Osteoblast (primary cell): Measurements from ENCODE around the gene ABI3BP. TPM values are rescaled to one million over a fixed set of nuclear protein-coding genes. Genes with fewer than 3 reads are reported as not detected.
"Not testable (repeated sequence)": the region's sequence is repeated elsewhere in the genome, so short reads cannot be mapped to it uniquely, and the experiment has no call there.

Experiments
- DNase-seq: peaks from one replicate; pipeline ENCODE4 v3.0.0; 2011; ENCODE audit warnings: low spot score, mixed read lengths; ENCODE audit not compliant: insufficient read length; ENCODE audit errors: missing footprints
- H2AFZ ChIP-seq: 2 replicates; pipeline ENCODE4 v1.6.0; 2011; ENCODE audit warnings: mild to moderate bottlenecking, low read length
- H3K27ac ChIP-seq: 2 replicates; pipeline ENCODE4 v1.5.1; 2011; ENCODE audit warnings: mild to moderate bottlenecking, low read depth, low read length, moderate library complexity
- H3K27me3 ChIP-seq: 2 replicates; pipeline ENCODE4 v1.6.0; 2012; ENCODE audit warnings: mild to moderate bottlenecking, control low read depth, inconsistent platforms, low read length, moderate library complexity; ENCODE audit not compliant: insufficient read depth
- H3K36me3 ChIP-seq: 2 replicates; pipeline ENCODE4 v1.5.1; 2011; ENCODE audit warnings: mild to moderate bottlenecking, low read length, control low read depth, moderate library complexity; ENCODE audit not compliant: insufficient read depth
- H3K4me1 ChIP-seq: 2 replicates; pipeline ENCODE4 v1.5.1; 2011; ENCODE audit warnings: mild to moderate bottlenecking, low read length, control low read depth, moderate library complexity; ENCODE audit not compliant: insufficient read depth
- H3K4me2 ChIP-seq: 2 replicates; pipeline ENCODE4 v1.6.0; 2011; ENCODE audit warnings: mild to moderate bottlenecking, low read length; ENCODE audit not compliant: insufficient read depth
- H3K4me3 ChIP-seq: fragments of 200-600 bp; sonication (generic); 3 replicates; pipeline ENCODE4 v1.5.1; 2012; ENCODE audit warnings: mild to moderate bottlenecking, low read length, inconsistent platforms; ENCODE audit not compliant: insufficient read depth
- H3K79me2 ChIP-seq: 2 replicates; pipeline ENCODE4 v1.6.0; 2012; ENCODE audit warnings: mild to moderate bottlenecking, low read length, control low read depth, inconsistent platforms; ENCODE audit not compliant: insufficient read depth
- H3K9me3 ChIP-seq: 2 replicates; pipeline ENCODE4 v1.5.1; 2011; ENCODE audit warnings: low read depth, low read length, control low read depth
- H4K20me1 ChIP-seq: 2 replicates; pipeline ENCODE4 v1.6.0; 2012; ENCODE audit warnings: mild to moderate bottlenecking, low read length, control low read depth; ENCODE audit not compliant: insufficient read depth
- total RNA-seq: library from RNA; depleted of rRNA; stranded (reverse); fragments of >200 nt; gene quantifications from 2 replicates; pipeline ENCODE4 v1.2.3, GENCODE V29; 2012
- TF ChIP-seq, protein P1 (sequence below): IDR thresholded peaks from 2 replicates; pipeline ENCODE4 v1.5.1; 2011; ENCODE audit warnings: mild to moderate bottlenecking, low read depth, low read length, moderate library complexity; ENCODE audit errors: extremely low read depth

Gene ABI3BP
- total RNA-seq, 1 donor, result 130 TPM

DNA sequence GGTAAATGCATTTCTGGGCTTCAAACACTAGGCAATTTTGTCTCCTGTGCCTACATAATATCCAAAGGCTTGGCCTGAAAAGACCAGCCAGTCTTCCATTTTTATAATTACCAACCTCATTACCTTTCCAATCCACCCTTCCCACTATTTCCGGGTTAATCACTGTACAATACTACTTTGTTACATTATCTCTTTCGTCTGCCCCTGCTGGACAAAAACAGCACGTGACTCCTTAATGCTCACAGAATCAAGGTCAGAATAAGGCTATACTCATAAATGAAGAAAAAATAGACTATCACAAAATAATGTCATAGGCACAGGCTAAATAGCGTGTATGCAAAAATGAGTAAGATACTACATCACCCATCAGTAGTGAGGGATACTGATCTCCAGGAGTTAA lies 40.1 kb downstream of the ABI3BP start:
- Histone ChIP-seq H3K79me2 (peaks cover 60% of the 10 kb centered on the region), H3K27ac (peak overlapping the region; percentile 93), H3K4me1 (peaks cover 38% of the 10 kb centered on the region), H2AFZ (no peak overlapping the region), H4K20me1 (no peaks in the 10 kb centered on the region), H3K4me3 (no peak overlapping the region), H3K9me3 (no peaks in the 10 kb centered on the region), H3K4me2 (no peak overlapping the region), H3K27me3 (no peaks in the 10 kb centered on the region), H3K36me3 (no peaks in the 10 kb centered on the region)
- TF ChIP-seq, protein P1, sequence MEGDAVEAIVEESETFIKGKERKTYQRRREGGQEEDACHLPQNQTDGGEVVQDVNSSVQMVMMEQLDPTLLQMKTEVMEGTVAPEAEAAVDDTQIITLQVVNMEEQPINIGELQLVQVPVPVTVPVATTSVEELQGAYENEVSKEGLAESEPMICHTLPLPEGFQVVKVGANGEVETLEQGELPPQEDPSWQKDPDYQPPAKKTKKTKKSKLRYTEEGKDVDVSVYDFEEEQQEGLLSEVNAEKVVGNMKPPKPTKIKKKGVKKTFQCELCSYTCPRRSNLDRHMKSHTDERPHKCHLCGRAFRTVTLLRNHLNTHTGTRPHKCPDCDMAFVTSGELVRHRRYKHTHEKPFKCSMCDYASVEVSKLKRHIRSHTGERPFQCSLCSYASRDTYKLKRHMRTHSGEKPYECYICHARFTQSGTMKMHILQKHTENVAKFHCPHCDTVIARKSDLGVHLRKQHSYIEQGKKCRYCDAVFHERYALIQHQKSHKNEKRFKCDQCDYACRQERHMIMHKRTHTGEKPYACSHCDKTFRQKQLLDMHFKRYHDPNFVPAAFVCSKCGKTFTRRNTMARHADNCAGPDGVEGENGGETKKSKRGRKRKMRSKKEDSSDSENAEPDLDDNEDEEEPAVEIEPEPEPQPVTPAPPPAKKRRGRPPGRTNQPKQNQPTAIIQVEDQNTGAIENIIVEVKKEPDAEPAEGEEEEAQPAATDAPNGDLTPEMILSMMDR, result peak; percentile 21
- DNase-seq, result no peak

DNA sequence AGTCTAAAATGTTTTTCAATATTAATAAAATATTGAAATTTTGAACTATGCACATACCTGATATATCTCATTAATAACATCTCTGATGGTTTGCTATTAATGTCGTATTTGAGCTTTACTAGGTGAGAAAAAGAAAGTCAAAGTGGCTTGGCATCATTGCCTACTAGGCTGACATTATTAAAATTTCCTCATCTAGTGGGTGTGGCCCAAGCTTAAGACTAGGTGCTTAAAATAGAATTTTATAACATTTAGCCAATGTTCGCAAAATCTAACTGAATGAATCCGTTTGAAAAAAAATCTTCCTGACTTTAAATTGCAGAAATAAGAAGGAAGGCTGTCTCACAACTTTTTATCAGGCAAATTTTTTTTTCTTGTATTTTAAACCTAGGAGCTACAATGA lies 46.1 kb downstream of the ABI3BP start:
- TF ChIP-seq, protein P1, result no peak
- H3K27me3 ChIP-seq, result no peaks in the 10 kb centered on the region
- DNase-seq, result no peak

DNA sequence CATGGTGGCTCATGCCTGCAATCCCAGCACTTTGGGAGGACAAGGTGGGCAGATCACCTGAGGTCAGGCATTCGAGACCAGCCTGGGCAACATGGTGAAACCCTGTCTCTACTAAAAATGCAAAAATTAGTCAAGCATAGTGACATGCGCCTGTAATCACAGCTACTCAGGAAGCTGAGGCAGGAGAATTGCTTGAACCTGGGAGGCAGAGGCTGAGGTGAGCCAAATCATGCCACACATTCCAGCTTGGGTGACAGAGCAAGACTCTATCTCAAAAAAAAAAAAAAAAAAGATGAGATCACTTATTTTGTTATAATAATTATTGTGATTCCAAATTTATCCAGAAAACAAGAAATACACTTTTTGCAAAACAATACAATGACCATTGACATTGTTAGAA lies 47.1 kb downstream of the ABI3BP start:
- DNase-seq, H3K27me3 ChIP-seq, H3K9me3 ChIP-seq, H3K4me3 ChIP-seq, H3K36me3 ChIP-seq, H3K4me1 ChIP-seq, H3K27ac ChIP-seq, H3K4me2 ChIP-seq, H2AFZ ChIP-seq, H4K20me1 ChIP-seq: not testable (repeated sequence)
- H3K79me2 ChIP-seq, result peaks cover 56% of the 10 kb centered on the region

More for the DNA sequence above, 46.1 kb downstream of the ABI3BP start:
- Histone ChIP-seq H3K4me2 (no peak overlapping the region), H3K27ac (no peak overlapping the region), H3K36me3 (no peaks in the 10 kb centered on the region), H3K4me1 (no peaks in the 10 kb centered on the region), H3K4me3 (no peak overlapping the region), H2AFZ (no peak overlapping the region), H4K20me1 (no peaks in the 10 kb centered on the region), H3K79me2 (peaks cover 57% of the 10 kb centered on the region), H3K9me3 (no peaks in the 10 kb centered on the region)

DNA sequence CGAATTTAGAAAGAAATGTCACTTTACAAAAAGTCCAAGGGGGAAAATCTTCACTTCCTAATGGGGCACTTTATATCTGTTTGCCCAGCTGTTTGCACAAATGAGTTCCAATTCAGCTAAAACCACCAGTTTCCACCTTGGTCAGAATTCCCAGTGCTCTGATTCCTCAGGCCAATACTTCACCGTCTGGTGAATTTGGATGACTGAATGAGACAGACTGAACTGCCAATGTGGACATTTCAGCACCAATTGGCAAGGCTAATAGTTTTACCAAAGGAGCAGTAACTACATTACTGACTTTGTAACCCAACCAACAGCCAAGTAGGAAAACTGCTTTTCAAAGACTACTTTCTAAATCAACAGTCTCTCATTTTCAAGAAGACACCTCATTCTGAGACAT lies 51.8 kb downstream of the ABI3BP start:
- TF ChIP-seq, protein P1, result no peak
- Histone ChIP-seq H3K4me1 (peaks cover 3% of the 10 kb centered on the region), H4K20me1 (no peaks in the 10 kb centered on the region), H3K27ac (no peak overlapping the region), H3K4me3 (no peak overlapping the region), H3K27me3 (no peaks in the 10 kb centered on the region), H3K36me3 (no peaks in the 10 kb centered on the region), H3K9me3 (no peaks in the 10 kb centered on the region), H3K79me2 (peaks cover 43% of the 10 kb centered on the region), H3K4me2 (no peak overlapping the region), H2AFZ (no peak overlapping the region)
- DNase-seq, result no peak
